Renal cortical epithelial cell (primary cell): Measurements from ENCODE around the gene ALDH3A2. TPM values are rescaled to one million over a fixed set of nuclear protein-coding genes. Genes with fewer than 3 reads are reported as not detected.
"Not testable (repeated sequence)": the region's sequence is repeated elsewhere in the genome, so short reads cannot be mapped to it uniquely, and the experiment has no call there.

Experiments used
- DNase-seq: peaks from one replicate; pipeline ENCODE4 v3.0.0-alpha.2; 2011; ENCODE audit warnings: low read depth
- total RNA-seq: library from RNA; depleted of rRNA; stranded (reverse); fragments of >200 nt; gene quantifications from 2 replicates; pipeline ENCODE4 v1.2.3, GENCODE V29; 2014

Gene ALDH3A2
- total RNA-seq, 1 donor from 2014 or later: 37.6 TPM

DNA sequence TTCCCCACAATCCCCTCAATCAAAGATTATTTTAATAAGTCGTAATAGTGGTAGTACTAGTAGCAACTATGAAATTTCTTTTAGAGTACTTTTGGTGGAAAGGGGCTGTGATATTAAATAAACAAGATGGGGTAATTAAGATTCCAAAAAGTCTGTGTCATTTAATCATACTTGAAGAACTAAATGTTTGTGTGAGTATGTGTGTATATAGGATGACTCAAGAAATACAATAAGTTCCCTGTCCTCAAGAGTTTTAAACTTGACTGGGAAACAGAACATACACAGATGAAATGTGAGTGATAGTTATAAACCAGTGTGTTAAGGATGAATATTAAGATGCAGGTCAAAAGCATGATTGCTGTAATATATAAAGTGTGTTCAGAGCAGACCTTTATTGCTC lies 2.3 kb downstream of the ALDH3A2 start:
- peak; percentile 33 for DNase-seq

DNA sequence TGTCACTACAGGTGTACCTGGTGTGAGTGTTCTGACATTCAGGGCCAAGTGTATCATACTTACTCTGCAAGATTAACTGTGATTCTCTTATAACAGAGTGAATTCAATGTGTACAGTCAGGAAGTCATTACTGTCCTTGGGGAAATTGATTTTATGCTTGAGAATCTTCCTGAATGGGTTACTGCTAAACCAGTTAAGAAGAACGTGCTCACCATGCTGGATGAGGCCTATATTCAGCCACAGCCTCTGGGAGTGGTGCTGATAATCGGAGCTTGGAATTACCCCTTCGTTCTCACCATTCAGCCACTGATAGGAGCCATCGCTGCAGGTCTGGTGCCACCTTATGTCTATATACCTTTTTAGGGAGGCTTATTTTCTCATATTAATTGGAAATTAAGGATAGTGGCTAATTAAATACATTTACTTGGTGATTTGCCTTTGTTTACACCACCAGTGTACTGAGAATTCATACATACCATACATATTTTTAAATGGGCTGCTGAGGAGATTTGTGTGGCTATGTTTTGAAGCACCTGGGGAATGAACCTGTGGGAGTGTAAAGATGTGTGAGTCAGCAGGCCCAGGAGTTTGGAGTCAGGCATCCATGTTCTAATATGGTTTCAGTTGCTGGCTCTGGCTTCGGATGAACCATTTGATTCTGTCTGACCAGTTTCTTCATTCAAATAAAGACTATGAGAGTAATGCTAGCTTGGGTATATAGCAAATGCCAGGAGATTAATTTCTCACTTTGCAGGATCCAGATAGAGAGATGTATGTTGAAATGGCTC lies 3.1 kb downstream of the ALDH3A2 start:
- peak; percentile 28 for DNase-seq

DNA sequence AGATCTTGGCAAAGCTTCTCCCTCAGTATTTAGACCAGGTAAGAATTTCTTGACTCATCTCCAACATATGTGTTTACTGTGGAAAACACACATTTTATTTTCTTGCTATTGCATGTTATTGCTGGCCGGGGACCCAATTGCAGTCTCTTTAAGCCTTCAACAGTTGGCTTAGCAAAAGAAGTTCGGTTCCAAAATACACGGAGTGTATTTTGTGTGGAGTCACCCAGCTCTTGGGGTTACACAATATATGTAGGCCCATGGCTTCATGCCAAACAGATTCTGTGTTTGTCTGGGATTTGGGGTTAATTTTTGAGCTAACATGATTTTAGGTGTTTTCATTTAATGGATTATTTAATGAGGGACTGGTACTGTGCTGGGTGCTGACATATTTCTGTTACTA lies 4.0 kb downstream of the ALDH3A2 start:
- no peak for DNase-seq

DNA sequence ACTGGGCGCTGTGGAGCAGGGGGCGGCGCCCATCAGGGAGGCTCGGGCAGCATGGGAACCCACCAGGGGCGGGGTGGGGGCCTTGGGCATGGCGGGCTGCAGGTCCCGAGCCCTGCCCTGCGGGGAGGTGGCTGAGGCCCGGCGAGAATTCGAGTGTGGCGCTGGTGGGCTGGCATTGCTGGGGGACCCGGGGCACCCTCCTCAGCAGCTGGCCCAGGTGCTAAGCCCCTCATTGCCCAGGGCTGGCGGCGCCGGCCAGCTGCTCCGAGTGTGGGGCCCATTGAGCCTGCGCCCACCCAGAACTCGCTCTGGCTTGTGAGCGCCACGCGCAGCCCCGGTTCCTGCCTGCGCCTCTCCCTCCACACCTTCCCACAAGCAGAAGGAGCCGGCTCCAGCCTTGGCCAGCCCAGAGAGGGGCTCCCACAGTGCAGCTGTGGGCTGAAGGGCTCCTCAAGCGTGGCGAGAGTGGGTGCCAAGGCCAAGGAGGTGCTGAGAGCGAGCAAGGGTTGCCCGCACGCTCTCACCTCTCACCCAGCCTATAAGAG lies 5.9 kb downstream of the ALDH3A2 start:
- no peak for DNase-seq

DNA sequence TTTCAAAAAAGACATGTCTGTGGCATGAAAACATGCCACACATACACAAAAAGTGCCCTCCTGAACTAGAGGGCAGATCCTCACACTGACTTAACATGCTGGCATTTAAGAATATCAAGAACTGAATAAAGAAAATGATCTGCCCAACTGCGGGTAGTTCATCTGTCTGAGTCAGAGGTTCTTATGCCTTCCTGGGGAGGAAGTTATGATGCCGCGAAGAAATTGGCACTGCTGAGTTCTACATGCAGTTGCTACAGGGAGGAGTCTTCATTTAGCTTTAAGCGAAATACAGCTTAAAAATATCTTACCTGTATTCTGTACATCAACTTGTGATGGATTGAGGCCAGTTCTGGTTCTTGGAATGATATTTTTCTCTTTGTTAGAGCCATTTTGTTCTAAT lies 6.3 kb downstream of the ALDH3A2 start:
- DNase-seq: no peak

DNA sequence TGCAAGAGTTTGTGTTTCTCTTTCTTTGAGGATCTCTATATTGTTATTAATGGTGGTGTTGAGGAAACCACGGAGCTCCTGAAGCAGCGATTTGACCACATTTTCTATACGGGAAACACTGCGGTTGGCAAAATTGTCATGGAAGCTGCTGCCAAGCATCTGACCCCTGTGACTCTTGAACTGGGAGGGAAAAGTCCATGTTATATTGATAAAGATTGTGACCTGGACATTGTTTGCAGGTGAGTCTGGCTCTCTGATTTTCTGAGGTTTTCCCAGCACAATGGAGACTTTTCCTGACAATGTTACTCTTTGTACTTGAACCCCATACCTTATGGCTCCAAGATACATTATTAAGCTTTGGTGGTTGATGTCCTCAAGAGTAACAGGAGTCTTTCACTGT lies 7.8 kb downstream of the ALDH3A2 start:
- DNase-seq: no peak

DNA sequence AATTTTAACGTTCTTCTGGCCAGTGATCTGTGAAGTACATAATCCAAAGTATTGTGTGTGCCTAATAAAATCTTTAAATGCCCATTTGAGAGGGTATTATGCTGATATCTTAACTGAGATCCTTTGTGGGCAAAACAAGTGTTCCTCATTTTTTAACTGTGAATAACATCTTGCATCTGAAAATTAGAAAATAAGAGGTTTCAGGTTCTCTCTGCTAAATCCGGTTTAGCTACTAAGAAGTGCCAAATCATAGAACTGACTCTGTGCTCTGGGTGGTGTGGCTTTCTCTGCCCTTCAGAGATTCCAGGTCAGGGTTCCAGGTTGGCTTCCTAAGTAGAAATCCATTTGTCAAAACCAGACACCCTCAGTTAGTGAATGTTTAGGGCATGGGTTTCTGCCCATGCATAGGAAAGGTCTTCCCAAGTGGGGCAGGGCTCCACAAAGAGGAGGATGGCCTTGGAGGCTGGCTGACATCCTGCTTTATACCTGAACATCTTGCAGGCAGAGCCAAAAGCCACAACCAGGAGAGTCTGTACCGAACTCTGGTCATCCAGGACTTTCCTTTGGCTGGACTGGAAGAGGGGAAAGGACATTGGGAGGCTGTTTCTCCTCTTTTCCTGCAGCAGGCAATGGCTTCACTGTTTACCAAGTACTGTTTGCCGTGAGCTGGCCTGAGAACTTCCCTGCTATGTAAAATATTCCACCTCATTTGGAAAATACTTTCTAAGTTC lies 8.5 kb downstream of the ALDH3A2 start:
- DNase-seq: no peak

DNA sequence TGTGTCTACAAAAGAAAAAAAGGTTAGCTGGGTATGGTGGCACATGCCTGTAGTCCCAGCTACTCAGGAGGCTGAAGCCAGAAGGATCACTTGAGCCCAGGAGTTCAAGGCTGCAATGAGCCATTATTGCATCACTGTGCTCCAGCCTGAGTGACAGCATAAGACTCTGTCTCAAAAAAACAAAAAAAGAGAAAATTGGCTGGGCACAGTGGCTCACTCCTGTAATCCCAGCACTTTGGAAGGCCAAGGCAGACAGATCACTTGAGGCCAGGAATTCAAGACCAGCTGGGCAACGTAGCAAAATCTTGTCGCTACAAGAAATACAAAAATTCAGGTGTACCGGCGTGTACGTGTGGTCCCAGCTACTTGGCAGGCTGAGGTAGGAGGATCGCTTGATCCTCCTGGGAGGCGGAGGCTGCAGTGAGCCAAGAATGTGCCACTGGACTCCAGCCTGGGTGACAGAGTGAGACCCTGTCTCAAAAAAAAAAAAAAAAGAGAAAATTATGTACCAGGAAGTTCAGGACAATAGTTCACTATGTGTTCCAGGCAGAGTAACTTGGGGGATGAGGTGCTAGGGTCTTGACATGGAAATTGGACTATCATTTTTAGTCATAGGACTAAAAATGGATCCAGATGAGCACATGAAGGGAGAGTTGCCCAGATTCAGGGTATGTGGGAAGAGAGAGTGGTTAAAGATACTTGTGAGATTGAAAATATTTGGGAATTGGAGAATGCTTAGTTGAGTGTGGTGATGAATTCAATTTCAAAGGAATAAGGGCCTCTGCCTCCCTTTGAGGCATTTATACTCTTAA lies 11.0 kb downstream of the ALDH3A2 start:
- DNase-seq: no peak

DNA sequence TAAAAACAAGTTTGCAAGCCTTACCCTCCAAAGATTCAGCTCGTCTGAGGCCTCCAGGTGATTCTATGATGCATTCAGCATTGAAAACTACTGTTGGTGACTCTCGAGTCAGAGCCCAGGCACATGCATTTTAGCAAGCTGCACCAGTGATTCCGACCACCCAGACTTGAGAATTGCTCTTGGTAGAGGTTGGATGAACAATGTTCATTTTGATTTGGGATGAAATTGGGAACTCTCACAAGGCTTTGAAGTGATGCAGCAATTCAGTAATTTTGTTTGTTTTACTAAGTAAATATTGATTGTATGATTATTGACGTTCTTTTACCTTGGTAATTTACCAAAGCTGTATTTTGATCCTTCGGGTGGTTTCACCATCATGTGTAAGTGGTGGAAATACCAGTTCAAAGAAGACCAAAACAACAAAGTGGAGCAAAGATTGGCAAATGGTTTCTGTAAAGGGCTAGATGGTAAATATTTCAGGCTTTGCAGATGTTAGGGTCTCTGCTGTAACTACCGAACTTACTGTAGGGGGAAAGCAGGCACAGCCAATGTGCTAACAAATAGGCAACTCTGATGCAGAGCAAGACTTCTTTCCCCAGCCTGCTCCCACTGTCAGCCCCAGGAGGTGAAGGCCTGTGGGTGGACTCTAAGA lies 11.8 kb downstream of the ALDH3A2 start:
- DNase-seq: no peak

DNA sequence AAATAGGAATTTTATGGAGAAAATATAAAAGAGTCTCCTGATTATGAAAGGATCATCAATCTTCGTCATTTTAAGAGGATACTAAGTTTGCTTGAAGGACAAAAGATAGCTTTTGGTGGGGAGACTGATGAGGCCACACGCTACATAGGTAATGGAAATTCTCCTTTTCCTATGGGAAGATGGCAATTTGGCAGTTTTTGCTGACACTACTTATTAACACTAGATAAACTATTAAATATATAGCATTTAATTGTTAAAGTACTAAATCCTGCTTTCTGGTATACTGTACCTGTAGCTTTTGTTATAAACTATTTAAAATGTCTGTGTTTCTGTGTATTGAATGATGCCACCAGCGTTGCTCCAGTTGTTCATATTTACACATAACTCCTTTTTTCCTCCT lies 12.6 kb downstream of the ALDH3A2 start:
- DNase-seq: no peak

DNA sequence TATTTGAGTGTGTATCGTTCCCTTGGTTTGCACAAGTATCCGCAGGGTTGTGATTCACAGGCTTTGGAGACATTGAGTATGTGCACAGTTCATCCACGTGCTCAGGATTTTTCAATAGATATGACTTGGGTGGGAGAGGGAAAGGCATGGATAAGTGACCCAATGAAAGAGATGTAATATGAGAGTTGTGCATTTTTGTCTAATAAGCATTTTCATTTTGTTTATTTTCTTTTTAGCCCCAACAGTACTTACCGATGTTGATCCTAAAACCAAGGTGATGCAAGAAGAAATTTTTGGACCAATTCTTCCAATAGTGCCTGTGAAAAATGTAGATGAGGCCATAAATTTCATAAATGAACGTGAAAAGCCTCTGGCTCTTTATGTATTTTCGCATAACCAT lies 14.5 kb downstream of the ALDH3A2 start:
- DNase-seq: no peak

DNA sequence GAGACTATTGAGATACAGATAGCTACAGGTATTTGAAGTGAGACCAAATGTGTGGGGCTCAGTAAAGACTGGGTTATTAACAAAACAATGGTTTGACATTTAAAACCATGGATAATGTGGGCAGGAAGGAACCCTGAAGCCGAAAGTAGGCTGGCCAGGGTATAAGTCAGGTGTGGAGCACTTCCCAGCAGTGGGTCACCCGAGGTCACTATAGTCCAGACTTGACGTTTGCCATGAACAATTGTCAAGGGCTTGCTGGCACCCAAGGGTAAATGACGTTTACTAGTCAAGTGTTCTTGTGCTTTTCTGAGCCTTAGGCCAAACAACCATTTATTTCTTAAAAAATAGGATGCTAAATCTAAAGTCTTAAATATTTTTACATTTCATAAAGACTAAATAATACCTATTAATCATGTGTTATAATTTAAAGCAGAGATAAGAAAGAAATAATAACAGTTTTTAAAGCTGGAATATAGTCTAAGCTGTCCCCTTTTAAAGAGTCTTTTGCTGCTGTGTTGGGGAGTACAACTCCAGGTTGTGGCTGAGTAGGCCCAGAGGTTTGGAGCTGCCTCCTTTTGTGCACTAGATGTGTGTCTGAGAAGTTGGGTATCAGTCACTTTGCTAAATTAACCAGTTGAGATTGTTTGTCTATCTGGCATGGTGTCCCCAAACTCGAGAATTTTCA lies 15.7 kb downstream of the ALDH3A2 start:
- no peak for DNase-seq

DNA sequence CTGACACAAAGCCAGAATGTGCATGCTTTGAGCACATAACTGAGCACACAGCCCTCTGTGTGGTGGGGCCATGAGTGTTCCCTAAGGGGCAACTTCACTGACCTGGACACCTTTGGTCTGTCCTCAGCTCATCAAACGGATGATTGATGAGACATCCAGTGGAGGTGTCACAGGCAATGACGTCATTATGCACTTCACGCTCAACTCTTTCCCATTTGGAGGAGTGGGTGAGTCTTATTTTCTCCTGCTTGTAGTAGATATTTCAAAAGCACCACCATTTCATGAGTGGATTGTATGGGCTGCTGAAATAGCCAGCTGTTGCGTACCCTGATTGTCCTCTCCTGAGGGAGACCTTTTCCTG lies 16.2 kb downstream of the ALDH3A2 start:
- DNase-seq: no peak

DNA sequence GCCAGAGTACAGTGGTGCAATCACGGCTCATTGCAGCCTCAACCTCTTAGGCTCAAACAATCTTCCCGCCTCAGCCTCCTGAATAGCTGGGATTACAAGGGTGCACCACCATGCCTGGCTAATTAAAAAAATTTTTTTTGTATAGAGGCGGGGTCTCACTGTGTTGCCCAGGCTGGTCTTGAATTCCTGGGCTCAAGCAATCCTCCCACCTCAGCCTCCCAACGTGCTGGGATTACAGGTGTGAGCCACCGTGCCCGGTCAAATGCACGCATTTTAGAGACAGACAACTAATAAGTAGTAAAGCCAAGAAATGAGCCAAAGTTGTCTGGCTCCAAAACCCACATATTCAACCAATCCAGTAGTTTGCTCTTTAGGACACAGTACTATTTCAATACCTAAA lies 21.1 kb downstream of the ALDH3A2 start:
- not testable (repeated sequence) for DNase-seq

DNA sequence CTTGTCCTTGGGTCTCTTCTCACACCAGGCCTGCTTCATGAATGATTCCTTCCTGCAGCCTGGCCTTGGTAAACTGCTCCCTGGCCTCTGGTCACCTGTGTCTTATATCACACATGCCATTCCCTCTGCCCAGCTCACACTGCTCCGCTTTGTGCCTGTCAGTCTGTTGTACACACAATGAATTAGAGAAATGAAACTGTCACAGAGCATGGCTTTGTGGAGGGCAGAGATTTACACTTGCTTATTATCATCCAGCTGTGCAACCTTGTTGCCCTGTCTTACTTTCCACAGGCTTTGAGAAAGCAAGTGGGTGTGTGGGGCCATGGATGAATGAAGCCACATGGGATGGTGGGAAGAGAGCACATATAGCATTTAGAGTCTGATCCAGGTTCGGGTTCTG lies 22.4 kb downstream of the ALDH3A2 start:
- no peak for DNase-seq

DNA sequence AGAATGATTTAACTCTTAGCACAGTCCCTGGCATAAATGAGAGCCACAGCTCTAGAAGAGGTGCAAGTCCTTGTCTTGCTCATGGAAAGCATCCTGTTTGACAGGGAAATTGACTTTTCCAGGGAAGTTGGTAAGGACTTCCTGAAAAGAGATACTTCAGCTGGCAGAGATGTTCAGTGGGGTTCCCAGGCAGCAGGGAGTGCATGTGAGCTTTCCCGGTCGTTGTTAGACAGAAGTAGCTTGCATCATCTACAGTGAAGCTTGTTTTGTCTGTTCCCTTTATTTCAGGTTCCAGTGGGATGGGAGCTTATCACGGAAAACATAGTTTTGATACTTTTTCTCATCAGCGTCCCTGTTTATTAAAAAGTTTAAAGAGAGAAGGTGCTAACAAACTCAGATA lies 22.9 kb downstream of the ALDH3A2 start:
- DNase-seq: no peak

DNA sequence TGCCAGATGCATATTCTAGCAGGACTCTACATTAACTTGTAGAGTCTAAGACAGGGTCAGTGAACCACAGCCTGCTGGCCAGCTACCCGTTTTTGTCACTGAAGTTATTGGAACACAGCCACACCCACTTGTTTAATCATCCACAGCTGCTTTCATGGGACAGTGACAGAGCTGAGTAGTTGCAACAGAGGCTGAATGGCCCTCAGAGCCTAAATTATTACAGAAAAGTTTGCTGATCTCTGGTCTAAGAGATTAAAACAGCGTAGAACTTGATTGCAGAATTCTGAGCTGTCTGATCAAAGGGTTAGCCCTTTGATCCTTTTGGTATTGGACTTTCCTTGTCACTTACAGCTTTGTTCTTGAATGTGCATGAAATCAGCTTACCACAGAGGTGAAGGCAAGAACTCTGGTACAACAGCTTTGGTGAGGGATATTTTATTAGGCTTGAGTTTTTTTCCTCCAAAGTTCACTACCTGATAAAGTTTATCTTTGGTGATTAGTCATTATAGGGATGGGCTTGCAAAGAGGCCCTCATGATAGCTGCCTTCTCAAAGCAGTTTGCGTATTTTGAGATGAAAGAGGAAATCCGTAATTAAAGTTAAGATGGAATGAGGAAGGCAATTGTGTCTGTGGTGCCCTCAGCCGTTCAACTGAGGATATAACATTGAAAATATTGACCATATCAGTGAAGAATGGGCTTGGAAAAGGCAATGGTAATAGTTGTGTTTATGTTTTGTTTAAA lies 23.6 kb downstream of the ALDH3A2 start:
- DNase-seq: peak; percentile 58

DNA sequence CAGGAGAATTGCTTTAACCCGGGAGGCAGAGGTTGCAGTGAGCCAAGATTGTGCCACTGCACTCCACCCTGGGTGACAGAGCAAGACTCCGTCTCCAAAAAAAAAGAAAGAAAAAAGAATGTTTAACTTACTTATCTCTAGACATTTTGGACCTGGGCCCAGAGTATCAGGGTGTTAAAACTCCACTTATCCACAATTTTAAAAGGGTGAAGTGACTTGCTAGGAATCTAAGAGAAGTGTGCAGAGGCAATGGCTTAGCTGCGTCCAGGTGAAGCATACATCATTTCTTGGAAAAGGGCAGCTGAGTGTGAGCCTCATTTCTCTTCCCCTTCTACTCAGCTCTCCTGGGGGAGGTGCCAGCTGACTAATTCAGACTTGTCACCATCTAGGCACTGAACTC lies 25.1 kb downstream of the ALDH3A2 start:
- no peak for DNase-seq

DNA sequence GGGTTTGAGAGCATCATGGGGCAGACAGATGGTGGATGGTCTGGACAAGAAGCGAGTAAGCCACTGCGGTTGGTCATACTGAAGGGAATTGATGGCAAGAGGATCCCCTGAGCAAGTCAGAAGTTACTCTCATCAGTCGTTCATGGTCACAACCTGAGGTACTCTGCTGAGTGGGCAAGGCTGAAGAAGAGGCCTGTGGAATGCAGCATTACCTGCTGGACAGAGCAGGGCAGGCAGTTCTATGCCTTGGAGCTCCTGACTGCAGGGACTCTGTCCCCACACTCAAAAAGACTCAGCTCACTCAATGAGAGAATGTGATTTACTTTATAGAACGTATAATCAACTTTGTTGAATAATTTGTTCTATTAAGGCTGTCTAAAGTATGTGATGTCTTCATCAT lies 28.3 kb downstream of the ALDH3A2 start:
- DNase-seq: no peak

DNA sequence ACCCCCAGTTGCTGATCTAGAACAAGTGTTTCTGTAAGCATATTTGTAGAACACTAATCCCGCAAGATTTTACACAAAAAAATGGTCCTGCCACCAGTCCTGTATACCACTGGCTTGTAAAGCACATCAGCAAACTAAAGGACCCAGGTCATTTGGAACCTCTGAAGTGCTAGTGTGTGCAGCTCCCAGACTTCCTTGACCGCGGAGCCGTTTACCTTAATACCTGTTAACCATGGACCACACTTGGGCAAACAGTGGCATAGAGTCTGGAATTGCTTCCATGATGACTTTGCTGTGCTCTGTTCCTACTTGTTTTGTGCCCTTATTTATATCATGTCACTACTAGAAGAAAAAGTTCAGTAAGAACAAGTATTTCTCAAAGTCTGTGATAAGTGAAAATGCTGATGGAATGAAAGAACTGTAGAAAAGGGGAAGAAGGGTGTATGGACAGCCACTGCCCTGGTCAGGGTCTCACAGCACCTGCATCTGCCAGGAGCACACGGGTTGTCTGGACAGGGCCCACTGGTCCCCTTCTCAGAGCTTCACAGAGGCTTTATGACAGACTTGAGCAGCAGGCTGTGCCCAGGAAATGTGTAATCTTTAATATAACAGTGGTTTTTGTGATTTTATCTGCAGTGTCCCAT lies 29.3 kb downstream of the ALDH3A2 start:
- no peak for DNase-seq
